ENCODE results near the gene TRMT112. TPM values are rescaled to one million over a fixed set of nuclear protein-coding genes. Genes with fewer than 3 reads are reported as not detected.

Gene TRMT112
- total RNA-seq, 1 donor, result 177 TPM

GRCh38 chr11:64284962-64285884 is 32.1 kb downstream of the TRMT112 start, which contains the start of gene GPR137:
Gene GPR137 (plus strand): TSS chr11:64285848. CDS start chr11:64286525, 677 bp downstream.
- TF ChIP-seq CTCF (IDR thresholded peaks at IDR 0.05; ENCODE audit: insufficient read depth, low read length), result no peak
- peak within 1 kb of the TSS; percentile 87 for H3K4me3 ChIP-seq (ENCODE audit: low read depth, low read length)
- DNase-seq (ENCODE audit: low read depth), result peak; percentile 68

- DNase-seq (ENCODE audit: low read depth), result peak; percentile 90
- peak within 1 kb of the TSS; percentile 87 for H3K4me3 ChIP-seq (ENCODE audit: low read depth, low read length)
- TF ChIP-seq CTCF (IDR thresholded peaks at IDR 0.05; ENCODE audit: insufficient read depth, low read length), result no peak
These were observed 33.1 kb downstream of the TRMT112 start, which contains the start of gene BAD for GRCh38 chr11:64284048-64284961. Gene BAD (minus strand): TSS chr11:64284665. CDS start chr11:64284368, 297 bp downstream.

- TF ChIP-seq CTCF (IDR thresholded peaks at IDR 0.05; ENCODE audit: insufficient read depth, low read length), result no peak
- DNase-seq (ENCODE audit: low read depth), result no peak
- peak overlapping the region; percentile 87 for H3K4me3 ChIP-seq (ENCODE audit: low read depth, low read length)
These were observed 34.3 kb downstream of the TRMT112 start for GRCh38 chr11:64283092-64283491.

GRCh38 chr11:64281957-64282770 is 35.2 kb downstream of the TRMT112 start:
- no peak for DNase-seq (ENCODE audit: low read depth)
- no peak for TF ChIP-seq CTCF (IDR thresholded peaks at IDR 0.05; ENCODE audit: insufficient read depth, low read length)
- H3K4me3 ChIP-seq (ENCODE audit: low read depth, low read length), result no peak overlapping the region

- DNase-seq (ENCODE audit: low read depth), result no peak
- no peak for TF ChIP-seq CTCF (IDR thresholded peaks at IDR 0.05; ENCODE audit: insufficient read depth, low read length)
These were observed 38.7 kb downstream of the TRMT112 start for GRCh38 chr11:64278576-64279190.

More at GRCh38 chr11:64278576-64279190, 38.7 kb downstream of the TRMT112 start:
- no peak overlapping the region for H3K4me3 ChIP-seq (ENCODE audit: low read depth, low read length)

All from fibroblast of the aortic adventitia (primary cell).